ENCODE results near the gene STT3A. TPM values are rescaled to one million over a fixed set of nuclear protein-coding genes. Genes with fewer than 3 reads are reported as not detected.
A peak's percentile ranks its signal among the peaks of the same experiment; 100 is the strongest.

Gene STT3A
- total and polyA plus RNA-seq, 3 experiments from 2014 or later, result 90.6 to 143 (median 140) TPM

DNA sequence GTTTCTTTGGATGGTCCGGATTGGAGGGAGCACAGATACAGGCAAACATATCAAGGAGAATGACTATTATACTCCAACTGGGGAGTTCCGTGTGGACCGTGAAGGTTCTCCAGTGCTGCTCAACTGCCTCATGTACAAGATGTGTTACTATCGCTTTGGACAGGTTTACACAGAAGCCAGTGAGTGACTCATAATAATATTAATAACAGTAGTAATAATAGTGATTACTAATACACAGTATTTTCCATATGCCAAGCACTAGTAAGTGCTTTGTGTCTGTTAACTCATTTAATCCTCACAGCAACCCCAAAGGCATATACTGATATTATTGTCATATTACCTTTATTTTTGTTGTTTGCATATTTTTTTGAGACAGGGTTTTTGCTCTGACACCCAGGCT, 25.7 kb downstream of the STT3A start:
- H3K27ac Mint-ChIP-seq, result no peak overlapping the region
- H3K4me1 Mint-ChIP-seq, result no peaks in the 10 kb centered on the region
- peaks cover 55% of the 10 kb centered on the region for H3K36me3 ChIP-seq (ENCODE audit: insufficient read depth, low read length)
- H3K9me3 ChIP-seq (ENCODE audit: low read length), result no peaks in the 10 kb centered on the region
- no peak overlapping the region for H3K4me3 Mint-ChIP-seq
- DNase-seq, result no peak
- H3K36me3 Mint-ChIP-seq, result peaks cover 5 to 82% (median 12%) of the 10 kb centered on the region in 3 donors
- CTCF ChIA-PET, result no interaction called here
- no peaks in the 10 kb centered on the region for H3K9me3 Mint-ChIP-seq
- POLR2A ChIA-PET, result no interaction called here
- no peak overlapping the region for H3K27ac ChIP-seq (ENCODE audit: low read depth, low read length)
- no peaks in the 10 kb centered on the region for H3K27me3 Mint-ChIP-seq
- H3K27me3 ChIP-seq (ENCODE audit: insufficient read depth, low read length, poor library complexity, severe bottlenecking), result no peaks in the 10 kb centered on the region
- no peak overlapping the region for H3K4me3 ChIP-seq (ENCODE audit: low read length)
- H3K4me1 ChIP-seq (ENCODE audit: insufficient read depth, low read length), result no peaks in the 10 kb centered on the region

DNA sequence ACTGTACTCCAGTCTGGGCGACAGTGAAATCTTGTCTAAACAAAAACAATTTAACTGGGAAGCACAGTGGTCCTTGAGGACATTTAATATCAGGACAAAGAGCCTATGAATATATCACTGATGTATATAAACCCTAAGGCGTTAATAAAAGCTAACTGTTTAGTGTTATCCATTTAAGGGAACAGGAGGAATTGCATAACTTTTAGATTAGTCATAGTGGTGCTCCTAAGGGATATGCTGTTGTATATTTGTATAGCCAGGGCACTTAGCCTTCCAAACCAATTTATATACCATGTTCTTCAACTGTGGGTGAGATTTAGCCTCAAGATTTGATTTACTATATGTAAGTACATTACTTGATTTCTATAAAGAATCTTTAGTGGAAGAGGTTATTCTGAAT, 29.3 kb downstream of the STT3A start:
- no peaks in the 10 kb centered on the region for H3K9me3 Mint-ChIP-seq
- H3K4me1 ChIP-seq (ENCODE audit: insufficient read depth, low read length), result peaks cover 13% of the 10 kb centered on the region
- no peaks in the 10 kb centered on the region for H3K27me3 ChIP-seq (ENCODE audit: insufficient read depth, low read length, poor library complexity, severe bottlenecking)
- POLR2A ChIA-PET, result no interaction called here
- H3K9me3 ChIP-seq (ENCODE audit: low read length), result no peaks in the 10 kb centered on the region
- H3K36me3 ChIP-seq (ENCODE audit: insufficient read depth, low read length), result peaks cover 39% of the 10 kb centered on the region
- no peak overlapping the region for H3K4me3 ChIP-seq (ENCODE audit: low read length)
- peak overlapping the region in 3 of 8 donors; percentile 23 to 70 (median 52) for H3K27ac Mint-ChIP-seq
- peak overlapping the region in 1 of 7 donors; percentile 35 for H3K4me3 Mint-ChIP-seq
- H3K4me1 Mint-ChIP-seq, result peaks cover 19 to 21% (median 20%) of the 10 kb centered on the region in 3 donors
- no peak for DNase-seq
- CTCF ChIA-PET, result no interaction called here
- no peaks in the 10 kb centered on the region for H3K27me3 Mint-ChIP-seq
- peaks cover 0 to 57% (median 4%) of the 10 kb centered on the region in 3 donors for H3K36me3 Mint-ChIP-seq
- H3K27ac ChIP-seq (ENCODE audit: low read depth, low read length), result no peak overlapping the region

DNA sequence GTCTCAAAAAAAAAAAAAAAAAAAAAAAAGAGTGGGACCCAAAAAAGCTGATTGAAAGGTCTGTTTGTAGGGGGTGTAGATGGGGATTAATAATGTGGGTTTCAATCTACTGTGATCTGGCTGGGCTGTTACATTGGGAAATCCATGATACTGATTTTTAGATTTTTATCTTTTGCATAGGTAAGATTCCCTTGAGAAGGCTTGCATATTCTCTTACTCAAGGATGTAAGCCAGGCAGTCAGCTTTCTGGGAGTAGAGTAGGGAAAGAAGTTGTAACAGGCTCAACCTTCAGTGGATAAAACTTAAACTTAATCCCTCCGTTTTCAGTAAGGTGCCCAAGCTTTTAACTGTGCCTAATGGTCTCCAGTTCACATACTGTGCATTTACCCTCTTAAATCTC, 30.4 kb downstream of the STT3A start:
- Mint-ChIP-seq H3K9me3 (no peaks in the 10 kb centered on the region), H3K27me3 (no peaks in the 10 kb centered on the region), H3K27ac (peak overlapping the region in 6 of 8 donors; percentile 4 to 81 (median 38)), H3K4me3 (peak overlapping the region in 1 of 7 donors; percentile 33), H3K36me3 (peaks cover 0 to 47% (median 4%) of the 10 kb centered on the region in 3 donors), H3K4me1 (peaks cover 21 to 29% (median 25%) of the 10 kb centered on the region in 3 donors)
- Histone ChIP-seq H3K27ac (ENCODE audit: low read depth, low read length) (no peak overlapping the region), H3K4me3 (ENCODE audit: low read length) (no peak overlapping the region), H3K9me3 (ENCODE audit: low read length) (no peaks in the 10 kb centered on the region), H3K4me1 (ENCODE audit: insufficient read depth, low read length) (peaks cover 13% of the 10 kb centered on the region), H3K36me3 (ENCODE audit: insufficient read depth, low read length) (peaks cover 30% of the 10 kb centered on the region), H3K27me3 (ENCODE audit: insufficient read depth, low read length, poor library complexity, severe bottlenecking) (no peaks in the 10 kb centered on the region)
- ChIA-PET POLR2A (interaction anchor here (0.8 kb wide), 1 partner anchor 54 kb away, joined by 4 read pairs; the partner anchor contains the start of gene EI24), CTCF (no interaction called here)
- no peak for DNase-seq

DNA sequence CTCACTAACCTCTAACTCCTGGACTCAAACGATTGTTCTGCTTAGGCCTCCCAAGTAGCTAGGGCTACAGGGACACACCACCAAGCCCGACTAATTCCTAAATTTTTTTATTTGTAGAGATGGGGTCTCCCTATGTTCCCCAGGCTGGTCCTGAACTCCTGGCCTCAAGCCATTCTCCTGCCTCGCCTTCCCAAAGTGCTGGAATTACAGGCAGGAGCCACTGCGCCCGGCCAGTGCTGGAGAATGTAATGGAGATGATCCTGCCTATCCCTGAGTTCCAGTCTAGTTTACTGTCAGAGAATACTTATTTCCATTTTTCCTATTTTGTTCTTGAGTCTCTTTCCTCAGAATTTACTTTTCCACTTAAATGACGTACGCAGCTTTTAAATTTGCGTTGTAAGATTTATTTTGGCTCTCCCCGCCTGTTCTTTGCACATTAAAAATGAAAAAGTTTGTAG, 32.1 kb downstream of the STT3A start, which contains the start of gene CHEK1:
Gene CHEK1, plus strand, starts transcription at position 408 of the 458 bp plus-strand sequence. CDS start 1,606 bp downstream, outside the sequence.
- POLR2A ChIA-PET, result interaction anchor here (1.1 to 1.6 kb wide), 3 partner anchors 32 to 55 kb away, joined by 6 to 8 read pairs (median 8); partner anchors contain the start of genes EI24 and STT3A
- H3K9me3 ChIP-seq (ENCODE audit: low read length), result no peaks in the 10 kb centered on the region
- DNase-seq, result peak in 1 of 5 donors; percentile 3
- H3K4me3 Mint-ChIP-seq, result peak within 1 kb of the TSS; percentile 92 to 99 (median 96)
- H3K4me1 Mint-ChIP-seq, result peaks cover 21 to 29% (median 25%) of the 10 kb centered on the region in 3 donors
- H3K36me3 ChIP-seq (ENCODE audit: insufficient read depth, low read length), result peaks cover 17% of the 10 kb centered on the region
- peak within 1 kb of the TSS; percentile 92 to 99 (median 98) for H3K27ac Mint-ChIP-seq
- peaks cover 0 to 30% (median 4%) of the 10 kb centered on the region in 3 donors for H3K36me3 Mint-ChIP-seq
- H3K27me3 ChIP-seq (ENCODE audit: insufficient read depth, low read length, poor library complexity, severe bottlenecking), result no peaks in the 10 kb centered on the region
- no peaks in the 10 kb centered on the region for H3K9me3 Mint-ChIP-seq
- CTCF ChIA-PET, result interaction anchor here (0.9 to 3.0 kb wide), 3 partner anchors 9 to 56 kb away, joined by 3 to 13 read pairs (median 4); partner anchors contain the start of genes EI24 and STT3A
- peak within 1 kb of the TSS; percentile 95 for H3K4me3 ChIP-seq (ENCODE audit: low read length)
- peaks cover 13% of the 10 kb centered on the region for H3K4me1 ChIP-seq (ENCODE audit: insufficient read depth, low read length)
- peak within 1 kb of the TSS; percentile 97 for H3K27ac ChIP-seq (ENCODE audit: low read depth, low read length)
- H3K27me3 Mint-ChIP-seq, result no peaks in the 10 kb centered on the region

DNA sequence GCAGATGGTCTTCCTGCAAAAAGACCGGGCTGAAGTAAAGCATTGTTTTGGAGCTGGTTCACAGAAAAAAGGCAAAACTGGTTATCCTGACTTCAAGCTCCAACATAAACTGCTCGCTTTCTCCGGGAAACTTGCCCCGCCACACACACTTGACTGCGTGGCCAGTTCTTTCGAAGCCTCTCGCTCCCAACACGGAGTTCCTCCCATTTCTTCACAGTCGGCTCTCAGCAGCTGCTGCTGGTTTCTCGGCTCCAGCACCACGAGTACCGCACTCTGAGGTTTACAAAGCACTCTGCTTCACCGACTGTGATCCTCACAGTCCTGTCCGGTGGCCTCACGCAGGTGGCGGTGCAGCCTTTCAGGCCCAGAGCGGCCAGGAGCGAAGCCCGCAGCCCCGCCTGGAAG, 32.6 kb downstream of the STT3A start:
- H3K36me3 ChIP-seq (ENCODE audit: insufficient read depth, low read length), result peaks cover 13% of the 10 kb centered on the region
- H3K4me3 ChIP-seq (ENCODE audit: low read length), result peak overlapping the region; percentile 95
- no peak for DNase-seq
- Mint-ChIP-seq H3K4me1 (peaks cover 21 to 29% (median 25%) of the 10 kb centered on the region in 3 donors), H3K4me3 (peak overlapping the region; percentile 92 to 99 (median 96)), H3K36me3 (peaks cover 0 to 26% (median 3%) of the 10 kb centered on the region in 3 donors), H3K9me3 (no peaks in the 10 kb centered on the region), H3K27ac (peak overlapping the region; percentile 92 to 99 (median 98)), H3K27me3 (no peaks in the 10 kb centered on the region)
- H3K27ac ChIP-seq (ENCODE audit: low read depth, low read length), result peak overlapping the region; percentile 97
- H3K27me3 ChIP-seq (ENCODE audit: insufficient read depth, low read length, poor library complexity, severe bottlenecking), result no peaks in the 10 kb centered on the region
- H3K9me3 ChIP-seq (ENCODE audit: low read length), result no peaks in the 10 kb centered on the region
- CTCF ChIA-PET, result interaction anchor here (0.9 to 3.0 kb wide), 3 partner anchors 8 to 56 kb away, joined by 3 to 13 read pairs (median 4); partner anchors contain the start of genes EI24 and STT3A
- POLR2A ChIA-PET, result interaction anchor here (1.1 to 1.6 kb wide), 3 partner anchors 33 to 56 kb away, joined by 6 to 8 read pairs (median 8); partner anchors contain the start of genes EI24 and STT3A
- H3K4me1 ChIP-seq (ENCODE audit: insufficient read depth, low read length), result peaks cover 13% of the 10 kb centered on the region

DNA sequence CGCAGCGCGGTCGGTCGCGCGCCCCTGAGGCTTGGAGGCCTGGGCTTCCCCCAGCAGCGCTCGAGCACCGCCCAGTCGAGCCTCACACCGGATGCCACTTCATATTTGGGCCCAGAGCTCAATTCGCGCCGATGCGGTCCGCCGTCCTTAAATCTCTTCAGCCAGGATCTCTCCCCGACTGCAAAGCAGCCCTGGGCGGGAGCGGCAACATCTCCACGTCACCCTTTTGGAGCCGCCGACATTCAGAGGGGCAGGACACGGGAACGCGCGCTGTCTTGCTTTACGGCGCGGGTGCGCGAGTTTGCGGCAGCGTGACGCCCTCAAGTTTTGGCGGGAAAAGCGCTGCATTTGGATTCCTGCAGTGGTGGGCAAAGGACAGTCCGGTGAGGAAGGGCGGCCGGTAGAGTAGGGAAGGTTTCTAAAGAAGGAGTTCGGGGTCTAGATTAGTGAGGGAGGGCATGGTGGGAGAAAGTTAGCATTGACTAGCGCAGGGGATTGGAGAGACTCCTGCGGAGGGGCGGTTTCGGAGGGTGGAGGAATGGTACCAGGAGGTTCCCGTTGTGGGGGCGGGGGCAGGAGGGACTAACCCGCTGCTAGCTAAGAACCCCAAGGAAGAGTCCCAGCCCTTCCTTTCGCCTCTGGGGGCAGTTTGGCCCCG, 33.1 kb downstream of the STT3A start:
- peak; percentile 67 to 85 (median 80) for DNase-seq
- POLR2A ChIA-PET, result interaction anchor here (1.1 to 1.6 kb wide), 3 partner anchors 33 to 56 kb away, joined by 6 to 8 read pairs (median 8); partner anchors contain the start of genes EI24 and STT3A
- H3K4me3 Mint-ChIP-seq, result peak overlapping the region; percentile 92 to 99 (median 96)
- Histone ChIP-seq H3K4me1 (ENCODE audit: insufficient read depth, low read length) (peaks cover 13% of the 10 kb centered on the region), H3K36me3 (ENCODE audit: insufficient read depth, low read length) (peaks cover 8% of the 10 kb centered on the region), H3K4me3 (ENCODE audit: low read length) (peak overlapping the region; percentile 95), H3K9me3 (ENCODE audit: low read length) (no peaks in the 10 kb centered on the region), H3K27me3 (ENCODE audit: insufficient read depth, low read length, poor library complexity, severe bottlenecking) (no peaks in the 10 kb centered on the region), H3K27ac (ENCODE audit: low read depth, low read length) (peak overlapping the region; percentile 97)
- peak overlapping the region; percentile 92 to 99 (median 98) for H3K27ac Mint-ChIP-seq
- H3K9me3 Mint-ChIP-seq, result no peaks in the 10 kb centered on the region
- CTCF ChIA-PET, result interaction anchor here (0.9 to 3.0 kb wide), 3 partner anchors 8 to 57 kb away, joined by 3 to 13 read pairs (median 4); partner anchors contain the start of genes EI24 and STT3A
- peaks cover 0 to 20% (median under 1%) of the 10 kb centered on the region in 3 donors for H3K36me3 Mint-ChIP-seq
- no peaks in the 10 kb centered on the region for H3K27me3 Mint-ChIP-seq
- H3K4me1 Mint-ChIP-seq, result peaks cover 21 to 29% (median 25%) of the 10 kb centered on the region in 3 donors

DNA sequence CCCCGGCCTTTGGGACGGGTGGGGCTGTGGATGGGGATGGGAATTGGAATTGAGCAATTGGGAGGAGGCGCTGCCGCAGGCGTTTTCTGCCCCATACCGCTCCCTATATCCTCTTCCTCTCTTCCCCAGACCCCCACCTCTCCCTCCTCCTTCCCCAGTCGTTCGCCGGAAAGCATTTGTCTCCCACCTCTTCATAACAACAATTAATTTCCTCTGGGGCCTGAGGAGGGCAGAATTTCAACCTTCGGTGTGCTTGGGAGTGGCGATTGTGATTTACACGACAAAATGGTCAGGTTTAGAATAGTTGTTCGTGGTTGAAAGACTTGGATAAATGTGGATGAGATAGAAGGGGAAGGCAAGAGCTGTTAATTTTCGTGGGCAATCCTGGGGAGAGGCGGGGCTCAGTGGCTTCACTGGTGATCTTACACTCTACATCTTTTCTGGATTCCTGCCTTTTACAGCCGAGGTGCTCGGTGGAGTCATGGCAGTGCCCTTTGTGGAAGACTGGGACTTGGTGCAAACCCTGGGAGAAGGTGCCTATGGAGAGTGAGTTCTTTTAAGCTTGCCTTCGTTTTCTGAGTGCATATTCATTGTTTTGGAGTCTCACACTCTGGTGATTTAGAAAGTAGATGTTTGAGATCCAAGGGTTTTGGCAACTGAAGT, 33.8 kb downstream of the STT3A start:
- Mint-ChIP-seq H3K9me3 (no peaks in the 10 kb centered on the region), H3K4me3 (peak overlapping the region; percentile 92 to 99 (median 96)), H3K36me3 (peaks cover 0 to 14% (median 0%) of the 10 kb centered on the region in 3 donors), H3K27ac (peak overlapping the region; percentile 66 to 99 (median 92)), H3K4me1 (peaks cover 21 to 29% (median 25%) of the 10 kb centered on the region in 3 donors), H3K27me3 (no peaks in the 10 kb centered on the region)
- peak in 3 of 5 donors; percentile 21 to 46 (median 39) for DNase-seq
- H3K27me3 ChIP-seq (ENCODE audit: insufficient read depth, low read length, poor library complexity, severe bottlenecking), result no peaks in the 10 kb centered on the region
- H3K9me3 ChIP-seq (ENCODE audit: low read length), result no peaks in the 10 kb centered on the region
- H3K36me3 ChIP-seq (ENCODE audit: insufficient read depth, low read length), result peaks cover 3% of the 10 kb centered on the region
- POLR2A ChIA-PET, result no interaction called here
- peak overlapping the region; percentile 95 for H3K4me3 ChIP-seq (ENCODE audit: low read length)
- peaks cover 13% of the 10 kb centered on the region for H3K4me1 ChIP-seq (ENCODE audit: insufficient read depth, low read length)
- CTCF ChIA-PET, result interaction anchor here (3.0 kb wide), 1 partner anchor 34 kb away, joined by 13 read pairs; the partner anchor contains the start of gene STT3A
- H3K27ac ChIP-seq (ENCODE audit: low read depth, low read length), result peak overlapping the region; percentile 97
